Occipital lobe (tissue), 2 donors: Measurements from ENCODE around the gene TMEM209. TPM values are rescaled to one million over a fixed set of nuclear protein-coding genes. Genes with fewer than 3 reads are reported as not detected.
"Not testable (repeated sequence)": the region's sequence is repeated elsewhere in the genome, so short reads cannot be mapped to it uniquely, and the experiment has no call there.

Experiments
- DNase-seq: peaks from one replicate; lab custom pipeline; 2025; lab: John Stamatoyannopoulos, UW
- total RNA-seq: library from RNA; depleted of rRNA; stranded (reverse); fragments of >200 nt; gene quantifications from one replicate; pipeline ENCODE4 v1.2.3, GENCODE V29; 2014

TMEM209 gene
- total RNA-seq = 13.9 TPM

- peak; percentile 94 for DNase-seq
These were observed at the start of gene TMEM209 for GRCh38 chr7:130205084-130205947. Gene TMEM209, minus strand, starts transcription at chr7:130205406. Its CDS starts 31 bp downstream, at chr7:130205375.

DNA sequence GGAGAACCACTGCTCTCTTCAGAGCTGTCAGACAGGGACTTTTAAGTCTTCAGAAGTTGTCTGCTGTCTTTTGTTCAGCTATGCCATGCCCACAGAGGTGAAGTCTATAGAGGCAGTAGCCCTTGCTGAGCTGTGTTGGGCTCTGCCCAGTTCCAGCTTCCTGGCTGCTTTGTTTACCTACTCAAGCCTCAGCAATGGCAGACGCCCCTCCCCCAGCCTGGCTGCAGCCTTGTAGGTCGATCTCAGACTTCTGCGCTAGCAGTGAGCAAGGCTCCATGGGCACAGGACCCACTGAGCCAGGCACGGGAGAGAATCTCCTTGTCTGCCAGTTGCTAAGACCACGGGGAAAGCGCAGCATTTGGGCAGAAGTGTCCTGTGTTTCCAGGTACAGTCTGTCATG lies 49.3 kb upstream of the TMEM209 start:
- DNase-seq = no peak

- DNase-seq = not testable (repeated sequence)
These were observed 44.4 kb upstream of the TMEM209 start for GRCh38 chr7:130249626-130250025.

- not testable (repeated sequence) for DNase-seq
These were observed 43.6 kb upstream of the TMEM209 start for GRCh38 chr7:130248842-130249241.

DNA sequence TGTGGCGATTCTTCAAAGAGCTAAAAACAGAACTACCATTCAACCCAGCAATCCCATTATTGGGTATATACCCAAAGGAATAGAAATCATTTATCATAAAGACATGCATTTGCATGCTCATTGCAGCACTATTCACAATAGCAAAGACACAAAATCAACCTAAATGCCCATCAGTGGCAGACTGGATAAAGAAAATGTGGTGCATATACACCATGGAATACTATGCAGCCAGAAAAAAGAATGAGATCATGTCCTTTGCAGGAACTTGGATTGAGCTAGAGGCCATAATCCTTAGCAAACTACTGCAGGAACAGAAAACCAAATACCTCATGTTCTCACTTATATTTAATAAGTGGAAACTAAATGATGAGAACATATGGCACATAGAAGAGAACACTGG lies 41.3 kb upstream of the TMEM209 start:
- DNase-seq = not testable (repeated sequence)

DNA sequence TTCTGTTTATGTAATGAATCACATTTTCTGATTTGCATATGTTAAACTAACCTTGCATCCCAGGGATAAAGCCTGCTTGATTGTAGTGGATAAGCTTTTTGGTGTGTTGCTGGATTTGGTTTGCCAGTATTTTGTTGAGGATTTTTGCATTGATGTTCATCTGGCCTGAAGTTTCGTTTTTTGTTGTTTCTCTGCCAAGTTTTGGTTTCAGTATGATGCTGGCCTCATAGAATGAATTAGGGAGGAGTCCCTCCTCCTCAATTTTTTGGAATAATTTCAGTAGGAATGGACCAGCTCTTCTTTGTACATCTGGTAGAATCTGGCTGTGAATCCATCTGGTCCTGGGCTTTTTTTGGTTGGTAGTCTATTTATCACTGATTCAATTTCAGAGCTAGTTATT lies 38.3 kb upstream of the TMEM209 start:
- DNase-seq = not testable (repeated sequence)

GRCh38 chr7:130242198-130243014 lies 37.2 kb upstream of the TMEM209 start:
- no peak for DNase-seq

GRCh38 chr7:130240240-130240639 lies 35.0 kb upstream of the TMEM209 start:
- DNase-seq = no peak

DNA sequence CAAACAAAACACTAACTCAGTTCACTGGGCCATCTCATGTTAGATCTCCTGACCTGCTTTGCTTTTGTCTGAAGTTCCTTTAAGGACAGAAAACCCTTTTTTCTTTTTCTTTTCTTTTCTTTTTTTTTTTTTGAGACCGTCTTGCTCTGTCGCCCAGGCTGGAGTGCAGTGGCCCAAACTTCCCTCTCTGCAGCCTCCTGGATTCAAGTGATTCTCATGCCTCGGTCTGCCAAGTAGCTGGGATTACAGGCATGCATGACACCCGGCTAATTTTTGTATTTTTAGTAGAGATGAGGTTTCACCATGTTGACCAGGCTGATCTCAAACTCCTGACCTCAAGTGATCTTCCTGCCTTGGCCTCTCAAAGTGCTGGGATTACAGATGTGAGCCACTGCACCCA lies 31.2 kb upstream of the TMEM209 start:
- DNase-seq = not testable (repeated sequence)

DNA sequence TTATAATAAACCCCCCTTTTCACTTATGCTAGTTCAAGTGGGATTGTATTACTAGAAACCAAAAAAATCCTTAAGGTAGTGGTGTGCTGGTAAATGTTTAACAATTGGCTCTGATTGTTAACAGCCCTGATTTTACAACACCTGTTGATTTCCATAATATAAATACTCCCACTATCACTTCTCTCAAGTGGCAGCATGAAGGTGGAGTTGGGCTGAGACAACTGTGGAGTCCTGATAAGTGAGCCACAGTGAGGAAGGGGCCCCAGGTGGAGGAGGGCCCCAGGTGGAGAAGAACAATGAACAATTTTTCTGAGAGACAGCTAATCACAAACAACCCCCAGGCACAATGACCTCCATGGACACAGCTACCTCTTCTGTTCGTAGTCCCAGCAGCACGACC lies 28.9 kb upstream of the TMEM209 start:
- DNase-seq = no peak

- DNase-seq = no peak
These were observed 27.0 kb upstream of the TMEM209 start for GRCh38 chr7:130232209-130232608.

DNA sequence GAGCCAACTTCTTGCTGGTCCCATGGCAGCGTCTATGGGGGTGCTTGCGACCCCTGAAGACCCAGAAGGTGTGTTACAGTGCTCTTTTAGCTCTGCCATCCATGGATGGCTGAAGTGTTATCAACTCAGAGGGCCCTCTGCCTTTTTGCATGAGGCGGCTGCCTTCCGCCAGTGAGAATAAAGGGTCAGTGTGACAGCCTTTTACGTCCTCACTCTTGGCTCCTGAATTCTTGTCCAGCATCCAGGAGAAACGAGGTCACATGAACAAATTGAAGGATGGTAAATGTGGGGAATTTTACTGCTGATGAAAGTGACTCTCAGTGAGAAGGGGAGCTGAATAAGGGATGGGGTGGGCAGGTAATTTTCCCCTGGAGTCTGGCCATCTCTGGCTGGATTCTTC lies 26.6 kb upstream of the TMEM209 start:
- DNase-seq = no peak

DNA sequence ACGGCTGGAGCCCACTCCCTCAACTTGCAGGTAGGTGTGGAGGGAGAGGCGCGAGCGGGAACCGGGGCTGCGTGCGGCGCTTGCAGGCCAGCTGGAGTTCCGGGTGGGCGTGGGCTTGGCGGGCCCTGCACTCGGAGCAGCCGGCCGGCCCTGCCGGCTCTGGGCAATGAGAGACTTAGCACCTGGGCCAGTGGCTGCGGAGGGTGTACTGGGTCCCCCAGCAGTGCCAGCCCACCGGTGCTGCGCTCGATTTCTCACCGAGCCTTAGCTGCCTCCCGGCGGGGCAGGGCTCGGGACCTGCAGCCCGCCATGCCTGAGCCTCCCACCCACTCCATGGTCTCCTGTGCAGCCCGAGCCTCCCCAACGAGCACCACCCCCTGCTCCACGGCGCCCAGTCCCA lies 24.8 kb upstream of the TMEM209 start:
- DNase-seq = not testable (repeated sequence)

- no peak for DNase-seq
These were observed 23.8 kb upstream of the TMEM209 start for GRCh38 chr7:130228840-130229502.

DNA sequence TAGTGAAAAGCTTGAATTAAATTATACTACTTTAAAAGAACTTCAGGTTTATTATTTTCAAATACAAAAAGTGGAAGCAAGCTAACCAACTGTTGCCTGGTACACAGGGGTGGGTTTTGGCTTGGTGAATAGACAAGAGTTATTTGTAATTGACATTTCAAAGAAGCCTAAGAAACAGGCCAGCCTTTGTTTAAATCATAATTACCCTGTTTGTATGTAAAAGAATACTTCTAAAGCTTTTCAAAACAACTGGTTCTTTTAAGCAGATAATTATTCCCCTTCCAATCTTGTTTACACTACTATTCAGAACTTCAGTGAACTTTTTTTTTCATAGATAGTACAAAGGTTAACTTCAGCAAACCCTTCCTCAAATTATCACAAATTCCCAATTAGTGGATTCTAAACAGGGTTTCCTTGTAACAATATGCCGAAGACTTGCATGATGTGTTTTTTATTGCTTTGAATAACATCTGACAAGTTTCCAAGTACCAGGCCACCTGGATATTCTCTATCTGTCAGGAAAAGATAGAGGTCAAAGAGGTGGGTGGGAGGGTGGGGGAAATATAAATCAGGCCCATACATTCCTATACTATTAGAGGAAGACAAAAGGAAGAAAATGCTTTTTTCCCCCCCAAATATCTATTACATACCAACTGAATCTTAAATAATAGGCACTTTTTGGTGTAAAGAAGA lies 22.8 kb upstream of the TMEM209 start:
- no peak for DNase-seq

GRCh38 chr7:130226333-130226732 lies 21.1 kb upstream of the TMEM209 start:
- DNase-seq = no peak

DNA sequence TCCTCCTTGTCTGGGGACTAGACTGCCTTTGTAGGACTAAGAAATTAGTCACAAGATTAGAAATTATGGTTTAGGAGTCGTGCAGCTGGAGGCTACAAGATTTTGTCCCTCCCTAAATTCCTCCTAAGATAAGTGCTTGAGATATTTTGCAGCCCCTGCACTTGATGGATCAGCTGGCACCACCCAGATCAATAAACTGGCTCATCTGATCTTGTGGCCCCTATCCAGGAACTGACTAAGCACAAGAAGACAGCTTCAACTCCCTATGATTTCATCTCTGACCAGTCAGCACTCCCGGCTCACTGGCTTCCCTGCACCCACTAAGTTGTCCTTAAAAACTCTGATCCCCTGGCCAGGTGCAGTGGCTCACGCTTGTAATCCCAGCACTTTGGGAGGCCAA lies 19.7 kb upstream of the TMEM209 start:
- not testable (repeated sequence) for DNase-seq

- no peak for DNase-seq
These were observed 19.0 kb upstream of the TMEM209 start for GRCh38 chr7:130224210-130224609.

DNA sequence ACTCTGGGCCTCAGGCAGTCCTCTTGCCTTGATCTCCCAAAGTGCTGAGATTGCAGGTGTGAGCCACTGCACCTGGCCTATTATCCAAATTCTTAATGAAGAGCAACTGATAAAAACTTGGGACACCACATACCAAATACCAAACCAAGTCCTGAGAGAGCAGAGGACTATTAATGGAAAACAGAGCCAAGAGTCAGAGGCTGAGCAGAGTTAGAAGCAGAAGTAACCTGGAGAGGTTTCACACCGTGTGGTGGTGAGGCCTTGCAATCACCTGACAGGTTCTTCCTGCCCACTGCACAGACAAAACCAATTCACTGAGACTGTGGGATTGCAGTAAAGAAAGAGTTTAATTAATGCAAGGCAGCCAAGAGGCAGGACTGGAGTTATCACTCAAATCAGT lies 18.4 kb upstream of the TMEM209 start:
- DNase-seq = no peak

DNA sequence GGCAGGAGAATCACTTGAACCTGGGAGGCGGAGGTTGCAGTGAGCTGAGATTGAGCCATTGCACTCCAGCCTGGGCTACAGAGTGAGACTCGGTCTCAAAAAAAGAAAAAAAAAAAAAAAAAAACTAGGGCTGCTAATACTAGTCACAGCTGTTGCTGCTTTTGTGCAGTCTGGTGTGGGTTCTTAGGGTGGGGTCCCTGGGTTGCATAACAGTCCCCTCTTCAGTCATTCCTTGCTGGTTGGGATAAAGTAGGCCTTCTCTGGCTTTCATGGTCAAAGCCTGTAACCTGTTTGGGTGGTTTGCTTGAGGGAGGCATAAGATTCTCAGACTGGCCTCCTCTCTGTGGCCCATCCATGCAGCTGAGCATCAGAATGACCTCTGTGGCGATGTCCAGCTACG lies 16.5 kb upstream of the TMEM209 start:
- no peak for DNase-seq

DNA sequence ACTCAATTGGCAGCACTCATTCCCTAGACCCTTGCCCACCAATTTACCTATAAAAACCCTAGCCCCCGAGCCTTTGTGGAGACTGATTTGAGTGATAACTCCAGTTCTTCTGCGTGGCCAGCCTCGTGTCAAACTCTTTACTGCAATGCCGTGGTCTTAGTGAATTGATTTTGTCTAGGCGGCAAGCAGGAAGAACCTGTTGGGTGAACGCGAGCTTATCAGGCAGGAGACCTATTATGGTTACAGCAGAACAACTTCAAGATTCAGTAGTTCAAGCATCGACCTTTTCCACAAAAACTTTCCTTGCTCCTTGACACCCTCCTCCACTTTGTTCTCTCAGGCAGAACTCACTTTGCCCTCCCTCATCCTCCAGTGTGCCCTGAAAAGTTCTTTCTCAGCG lies 14.7 kb upstream of the TMEM209 start:
- DNase-seq = no peak
